Skin epidermis (tissue), 12 donors: ENCODE data around the gene ZMYND15.
A peak's percentile ranks its signal among the peaks of the same experiment; 100 is the strongest.
"Not testable (repeated sequence)": the region's sequence is repeated elsewhere in the genome, so short reads cannot be mapped to it uniquely, and the experiment has no call there.

Source experiments
- H3K27ac ChIP-seq, 21 experiments: fragments of 200-600 bp; sonication (generic) in 11 of 21; one replicate each; pipeline ENCODE4 v1.5.0; 2020; ENCODE audit warnings: mild to moderate bottlenecking in 3 of 21, inconsistent platforms in 2 of 21, moderate library complexity in 2 of 21
- H3K4me3 ChIP-seq, 7 experiments: fragments of 200-600 bp; sonication (generic) in 2 of 7; one replicate each; pipeline ENCODE4 v1.5.0; 2020; ENCODE audit warnings: inconsistent platforms in 2 of 7, mild to moderate bottlenecking in 2 of 7, moderate library complexity in 1 of 7

The ZMYND15 gene

GRCh38 chr17:4714340-4715062, 25.1 kb upstream of the ZMYND15 start:
- not testable (repeated sequence) for H3K4me3 ChIP-seq
- peak overlapping the region in 15 of 21 experiments; percentile 40 to 90 (median 68) for H3K27ac ChIP-seq

DNA sequence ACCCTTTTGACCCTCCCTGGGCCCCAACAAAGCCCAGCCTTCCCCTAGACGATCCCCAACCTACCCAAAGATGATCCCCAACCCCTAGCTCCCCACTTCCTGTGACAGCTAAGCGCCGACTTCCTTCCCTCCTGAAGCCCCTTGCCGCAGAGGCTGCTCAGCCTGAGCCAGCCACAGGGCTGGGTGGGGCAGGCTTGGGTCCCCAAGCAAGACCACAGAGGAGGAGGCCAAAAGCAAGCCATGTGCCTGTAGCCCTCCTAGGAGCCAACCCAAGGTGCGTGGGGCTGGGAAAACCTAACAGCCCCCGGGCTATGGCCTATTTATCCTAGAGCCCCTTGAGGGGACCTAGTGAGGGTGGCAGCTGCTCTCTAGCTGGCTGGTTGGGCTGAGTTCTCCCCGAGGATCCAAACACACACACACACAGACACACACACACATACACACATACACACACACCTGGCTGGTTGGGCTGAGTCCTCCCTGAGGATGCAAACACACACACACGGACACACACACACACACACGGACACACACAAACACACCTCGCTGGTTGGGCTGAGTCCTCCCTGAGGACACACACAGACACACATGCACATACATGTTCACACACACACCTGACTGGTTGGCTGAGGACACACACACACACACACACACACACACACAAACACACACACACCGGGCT, 24.4 kb upstream of the ZMYND15 start:
- H3K4me3 ChIP-seq: no peak overlapping the region
- H3K27ac ChIP-seq: peak overlapping the region in 15 of 21 experiments; percentile 40 to 90 (median 68)

DNA sequence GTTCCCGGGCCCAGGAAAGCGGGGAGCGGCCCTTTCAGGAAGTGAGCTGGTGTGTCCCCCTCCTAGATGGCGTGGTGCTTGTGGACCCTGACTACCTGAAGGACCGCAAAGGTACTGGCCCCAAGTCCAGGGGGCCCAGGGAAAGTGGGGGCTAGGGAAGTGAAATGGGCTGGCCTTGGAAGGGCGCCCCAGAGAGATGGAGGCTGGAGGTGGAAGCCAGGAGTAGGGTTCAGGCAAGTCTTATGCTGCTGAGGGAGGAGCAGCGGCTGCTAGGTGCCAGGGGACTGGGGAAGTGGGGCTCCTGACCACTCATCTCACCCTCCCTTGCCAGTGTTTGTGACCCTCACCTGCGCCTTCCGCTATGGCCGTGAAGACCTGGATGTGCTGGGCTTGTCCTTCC, 23.6 kb upstream of the ZMYND15 start:
- H3K4me3 ChIP-seq: no peak overlapping the region
- H3K27ac ChIP-seq: peak overlapping the region in 8 of 21 experiments; percentile 2 to 90 (median 59)

DNA sequence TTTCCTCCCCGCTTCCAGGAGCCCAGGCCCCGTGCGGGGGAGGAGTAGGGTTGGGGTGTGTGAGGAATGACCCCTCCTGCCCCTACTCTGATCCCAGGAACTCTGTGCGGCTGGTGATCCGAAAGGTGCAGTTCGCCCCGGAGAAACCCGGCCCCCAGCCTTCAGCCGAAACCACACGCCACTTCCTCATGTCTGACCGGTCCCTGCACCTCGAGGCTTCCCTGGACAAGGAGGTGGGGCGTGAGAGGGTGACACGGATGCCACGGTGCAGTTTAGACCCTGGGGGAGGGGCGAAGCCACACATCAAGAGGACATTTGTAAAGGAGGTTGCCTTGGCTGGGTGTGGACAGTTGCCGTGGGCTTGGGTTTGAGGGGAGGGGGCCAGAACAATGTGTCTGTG, 21.8 kb upstream of the ZMYND15 start:
- Histone ChIP-seq H3K4me3 (no peak overlapping the region), H3K27ac (peak overlapping the region in 2 of 21 experiments; percentile 14 to 24)

- Histone ChIP-seq H3K27ac (no peak overlapping the region), H3K4me3 (no peak overlapping the region)
Observed at GRCh38 chr17:4718276-4718675, 21.4 kb upstream of the ZMYND15 start.

DNA sequence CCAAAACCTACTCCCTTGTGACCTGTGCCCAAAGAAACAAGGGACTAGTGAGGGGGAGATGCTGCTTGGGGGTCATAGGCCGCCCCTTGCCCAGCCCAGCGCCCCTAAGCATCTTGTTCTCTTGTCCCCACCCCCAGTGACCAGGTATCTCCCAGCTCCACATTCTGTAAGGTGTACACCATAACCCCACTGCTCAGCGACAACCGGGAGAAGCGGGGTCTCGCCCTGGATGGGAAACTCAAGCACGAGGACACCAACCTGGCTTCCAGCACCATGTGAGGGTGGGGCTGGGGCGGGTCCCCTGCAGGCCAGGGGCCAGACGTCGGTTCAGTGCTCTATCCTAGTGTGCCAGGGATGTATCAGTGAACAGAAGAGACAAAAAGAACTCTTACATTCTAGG, 20.5 kb upstream of the ZMYND15 start:
- no peak overlapping the region for H3K27ac ChIP-seq
- no peak overlapping the region for H3K4me3 ChIP-seq

GRCh38 chr17:4719684-4720221, 19.9 kb upstream of the ZMYND15 start:
- no peak overlapping the region for H3K4me3 ChIP-seq
- no peak overlapping the region for H3K27ac ChIP-seq

GRCh38 chr17:4720787-4721186, 18.8 kb upstream of the ZMYND15 start:
- no peak overlapping the region for H3K4me3 ChIP-seq
- H3K27ac ChIP-seq: no peak overlapping the region

GRCh38 chr17:4721203-4722135, 18.2 kb upstream of the ZMYND15 start:
- peak overlapping the region in 1 of 21 experiments; percentile 11 for H3K27ac ChIP-seq
- H3K4me3 ChIP-seq: no peak overlapping the region

DNA sequence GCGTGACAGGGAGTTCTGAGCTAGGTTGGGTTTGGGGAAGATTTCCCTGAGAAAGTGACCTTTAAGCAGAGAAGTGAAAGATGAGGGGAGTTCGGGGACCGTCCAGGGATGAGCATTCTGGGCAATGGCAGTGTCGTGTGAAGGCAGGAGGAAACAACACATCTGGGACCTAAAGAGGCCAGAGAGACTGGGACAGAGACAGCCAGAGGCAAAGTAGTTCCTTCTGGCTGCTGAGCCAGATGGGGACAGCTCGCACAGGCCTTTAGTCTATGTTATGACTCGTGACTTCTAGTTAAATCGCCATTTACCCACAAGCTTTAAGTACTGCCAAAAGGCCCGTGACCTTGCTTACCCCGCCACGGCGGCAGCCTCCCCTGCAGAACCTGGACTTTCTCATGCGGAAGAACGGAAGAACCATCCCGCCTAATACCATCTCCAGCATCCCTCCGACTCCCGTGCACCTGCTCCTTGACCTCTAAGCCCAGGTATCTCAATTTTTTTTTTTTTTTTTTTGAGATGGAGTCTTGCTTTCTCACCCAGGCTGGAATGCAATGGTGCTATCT, 16.9 kb upstream of the ZMYND15 start:
- Histone ChIP-seq H3K27ac (peak overlapping the region in 1 of 21 experiments; percentile 3), H3K4me3 (no peak overlapping the region)

- Histone ChIP-seq H3K4me3 (no peak overlapping the region), H3K27ac (no peak overlapping the region)
Observed at GRCh38 chr17:4724650-4725049, 15.0 kb upstream of the ZMYND15 start.

GRCh38 chr17:4725646-4726310, 13.9 kb upstream of the ZMYND15 start:
- H3K27ac ChIP-seq: peak overlapping the region in 8 of 21 experiments; percentile 12 to 69 (median 54)

DNA sequence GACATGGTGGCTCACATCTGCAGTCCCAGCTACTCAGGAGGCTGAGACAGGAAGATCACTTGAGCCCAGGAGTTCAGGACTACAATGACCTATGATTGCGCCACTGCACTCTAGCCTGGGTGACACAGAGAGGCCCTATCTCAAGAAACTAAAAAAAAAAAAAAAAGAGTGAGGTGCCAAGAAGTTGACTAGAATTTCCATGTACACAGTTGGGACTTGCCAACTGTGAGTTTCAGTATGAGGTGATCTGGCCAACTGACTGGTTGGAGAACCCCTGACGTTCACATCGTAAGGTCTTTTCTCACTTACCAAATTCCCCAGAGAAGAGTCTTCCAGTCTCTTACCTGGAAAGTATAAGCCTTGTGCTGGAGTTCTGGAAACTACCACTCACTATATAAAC, 11.5 kb upstream of the ZMYND15 start:
- H3K4me3 ChIP-seq: no peak overlapping the region
- no peak overlapping the region for H3K27ac ChIP-seq

More at GRCh38 chr17:4725646-4726310, 13.9 kb upstream of the ZMYND15 start:
- no peak overlapping the region for H3K4me3 ChIP-seq

DNA sequence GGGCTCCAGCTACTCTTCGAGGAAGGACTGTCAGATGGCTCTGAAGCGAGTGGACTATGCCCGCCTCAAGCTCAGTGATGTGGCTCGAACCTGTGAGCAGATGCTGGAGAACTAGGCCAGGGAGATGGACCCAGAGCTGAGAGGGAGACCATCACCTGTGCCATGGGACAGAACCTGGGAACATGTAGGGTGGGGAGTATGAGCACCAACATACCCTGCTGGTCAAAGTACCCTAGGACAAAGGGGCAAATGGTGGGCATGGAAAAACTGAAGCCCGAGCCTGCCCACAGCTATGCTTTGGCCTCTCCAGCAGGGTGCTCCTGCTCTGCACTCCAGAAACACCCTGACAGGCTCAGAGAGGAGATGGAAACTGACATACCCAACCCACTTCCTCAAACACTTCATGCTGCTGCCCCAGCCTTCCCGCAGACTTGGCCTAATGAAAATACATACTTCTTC, 6.5 kb upstream of the ZMYND15 start:
- peak overlapping the region in 9 of 21 experiments; percentile 10 to 65 (median 44) for H3K27ac ChIP-seq
- H3K4me3 ChIP-seq: no peak overlapping the region

DNA sequence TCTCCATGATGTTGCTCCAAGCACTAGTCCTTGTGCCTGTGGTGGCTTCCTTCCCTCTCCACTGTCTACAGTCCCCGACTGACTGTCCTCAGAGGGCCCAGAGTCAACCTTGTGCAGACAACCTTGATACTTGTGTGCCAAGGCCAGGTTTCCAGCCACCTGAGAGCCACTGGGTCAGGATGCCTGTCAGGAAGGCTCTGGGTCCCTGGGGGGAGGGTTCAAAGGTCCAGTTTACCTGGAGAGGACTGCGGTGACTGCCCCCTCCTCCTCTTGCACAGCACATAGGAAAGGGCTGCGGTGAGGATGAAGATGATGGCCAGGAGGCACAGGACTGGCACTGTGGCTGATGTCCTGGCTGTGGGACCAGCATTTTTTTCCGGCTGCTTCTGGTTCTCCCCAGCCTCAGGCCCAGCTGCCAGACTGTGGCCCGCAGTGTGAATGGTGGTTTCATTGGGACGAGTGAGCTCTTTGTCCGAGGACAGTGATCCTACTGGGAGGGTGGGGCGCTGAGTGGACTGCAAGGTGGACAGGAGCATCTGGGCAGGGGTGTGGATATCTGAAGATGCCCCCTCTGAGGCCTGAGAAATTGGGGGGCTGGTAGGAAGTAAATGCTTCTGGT, 4.7 kb upstream of the ZMYND15 start:
- Histone ChIP-seq H3K27ac (peak overlapping the region in 5 of 21 experiments; percentile 12 to 67 (median 21)), H3K4me3 (no peak overlapping the region)

DNA sequence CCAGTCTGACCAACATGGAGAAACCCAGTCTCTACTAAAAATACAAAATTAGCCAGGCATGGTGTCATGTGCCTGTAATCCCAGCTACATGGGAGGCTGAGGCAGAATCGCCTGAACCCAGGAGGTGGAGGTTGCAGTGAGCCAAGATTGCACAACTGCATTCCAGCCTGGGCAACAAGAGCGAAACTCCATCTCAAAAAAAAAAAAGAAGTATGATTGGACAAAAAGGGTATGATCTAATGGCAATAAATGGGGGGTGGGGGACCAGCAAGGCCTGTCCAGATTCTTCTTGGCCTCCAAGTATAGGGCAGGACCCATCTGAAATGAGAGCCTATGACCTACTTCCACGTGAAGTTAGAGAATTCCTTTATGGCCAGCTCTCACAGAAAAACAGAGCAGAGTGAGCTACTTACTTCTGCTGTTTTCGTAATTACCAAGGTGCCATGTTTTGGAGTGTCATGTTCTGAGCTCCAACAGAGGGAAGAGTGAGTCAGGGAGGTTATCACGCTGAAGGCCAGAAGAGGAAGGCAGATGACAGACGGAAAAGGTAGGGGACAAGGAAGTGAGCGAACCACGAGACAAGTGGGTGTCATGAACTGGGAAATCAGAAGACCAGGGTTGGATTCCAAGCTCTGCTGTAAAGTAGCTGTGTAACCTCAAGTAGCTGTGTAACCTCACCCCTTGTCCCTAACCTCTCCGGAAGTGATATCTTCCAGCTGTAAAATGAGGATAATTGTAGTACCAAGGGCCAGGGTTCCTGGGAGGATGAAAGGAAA, 3.6 kb upstream of the ZMYND15 start:
- Histone ChIP-seq H3K4me3 (no peak overlapping the region), H3K27ac (peak overlapping the region in 13 of 21 experiments; percentile 6 to 67 (median 40))
